K562 (cell line): ENCODE results near the gene SLC12A9. TPM values are rescaled to one million over a fixed set of nuclear protein-coding genes. Genes with fewer than 3 reads are reported as not detected.

Experiments
- BCL6 ChIP-seq: fragments of 250-450 bp; sonication (Bioruptor Pico); IDR thresholded peaks from 2 replicates; pipeline ENCODE4 v1.4.0; 2020
- BRD9 ChIP-seq: fragments of 450-650 bp; IDR thresholded peaks from 2 replicates; pipeline ENCODE4 v1.6.1; 2018; ENCODE audit warnings: low read depth; ENCODE audit not compliant: partially characterized antibody
- CLOCK ChIP-seq: fragments of 250-450 bp; sonication (Bioruptor Pico); IDR thresholded peaks from 2 replicates; pipeline ENCODE4 v1.4.0; 2020; ENCODE audit warnings: mild to moderate bottlenecking, moderate library complexity, borderline replicate concordance
- CUX1 ChIP-seq: fragments of 200-800 bp; sonication (Bioruptor generic); IDR thresholded peaks from 2 replicates; pipeline ENCODE4 v1.6.1; 2016; ENCODE audit warnings: missing genetic modification characterization, missing compliant biosample characterization
- FOS ChIP-seq: IDR thresholded peaks from 3 replicates; pipeline ENCODE4 v1.6.1; 2011; ENCODE audit not compliant: insufficient read length; ENCODE audit errors: extremely low read depth
- FOSL1 ChIP-seq: fragments of 200-800 bp; sonication (Bioruptor generic); conservative IDR thresholded peaks from 2 replicates; pipeline ENCODE4 v1.6.1; 2016; ENCODE audit warnings: missing genetic modification characterization, missing compliant biosample characterization
- GABPB1 ChIP-seq: sonication (generic); formaldehyde crosslinking; IDR thresholded peaks from 2 replicates; pipeline ENCODE4 v1.8.0; 2022; ENCODE audit warnings: mild to moderate bottlenecking, missing genetic modification reagents
- KAT2B ChIP-seq: IDR thresholded peaks from one replicate; pipeline ENCODE4 v1.6.1; 2012; ENCODE audit warnings: low read depth, mild to moderate bottlenecking, control low read depth, inconsistent platforms, low read length, moderate library complexity
- MCM5 ChIP-seq: fragments of 450-650 bp; IDR thresholded peaks from 2 replicates; pipeline ENCODE4 v1.6.1; 2016; ENCODE audit warnings: low read depth
- PURB ChIP-seq: sonication (generic); formaldehyde crosslinking; IDR thresholded peaks from 2 replicates; pipeline ENCODE4 v1.9.0; 2021; ENCODE audit warnings: low read depth, mild to moderate bottlenecking, missing genetic modification reagents
- PYGO2 ChIP-seq: fragments of 450-650 bp; IDR thresholded peaks from 2 replicates; pipeline ENCODE4 v1.6.1; 2016; ENCODE audit warnings: mild to moderate bottlenecking, missing genetic modification characterization, moderate library complexity, missing compliant biosample characterization
- RBFOX2 ChIP-seq: fragments of 200-400 bp; formaldehyde crosslinking; IDR thresholded peaks from 2 replicates; pipeline ENCODE4 v1.6.1; 2017; ENCODE audit warnings: low read depth, mild to moderate bottlenecking, low read length, moderate library complexity
- RFX7 ChIP-seq: fragments of 250-450 bp; sonication (Bioruptor Pico); IDR thresholded peaks from 2 replicates; pipeline ENCODE4 v1.5.1; 2021; ENCODE audit warnings: mild to moderate bottlenecking
- SAP30 ChIP-seq: fragments of 200-600 bp; sonication (generic); IDR thresholded peaks from 2 replicates; pipeline ENCODE4 v1.6.1; 2012; ENCODE audit warnings: borderline replicate concordance, low read depth, mild to moderate bottlenecking, moderate library complexity, low read length, control low read depth, inconsistent platforms; ENCODE audit not compliant: insufficient read depth, poor library complexity, severe bottlenecking
- SLC30A9 ChIP-seq: fragments of 250-450 bp; sonication (Bioruptor Pico); IDR thresholded peaks from 2 replicates; pipeline ENCODE4 v1.8.0; 2022; ENCODE audit warnings: mild to moderate bottlenecking, moderate library complexity
- SREBF2 ChIP-seq: sonication (generic); formaldehyde crosslinking; IDR thresholded peaks from 2 replicates; pipeline ENCODE4 v1.4.0; 2020; ENCODE audit warnings: mild to moderate bottlenecking, missing genetic modification reagents
- ZNF197 ChIP-seq: fragments of 200-800 bp; sonication (Bioruptor generic); IDR thresholded peaks from 2 replicates; pipeline ENCODE4 v1.6.1; 2016; ENCODE audit warnings: low read depth, missing genetic modification characterization, missing compliant biosample characterization
- ZNF232 ChIP-seq: sonication (generic); formaldehyde crosslinking; IDR thresholded peaks from 2 replicates; pipeline ENCODE4 v1.8.0; 2022; ENCODE audit warnings: mild to moderate bottlenecking, missing genetic modification reagents
- polyA plus RNA-seq, 8 experiments: library from polyadenylated mRNA; depleted of rRNA in 4 of 8; stranded (reverse) in 5 of 8; unstranded in 3 of 8; fragments of >200 nt; fragmentation: Nextera tagmentation in 2 of 8; fragmentation: Illumina TruSeq in 1 of 8; extraction: Ambion mirVana in 2 of 8; extraction: Trizol in 1 of 8; gene quantifications; 2 replicates each; pipeline versions ENCODE4 v1.2.1 to v1.2.3, GENCODE V29; 2011 to 2014; ENCODE audit warnings: inconsistent platforms in 1 of 8, missing spikeins in 1 of 8
- total RNA-seq, 7 experiments: library from RNA; depleted of rRNA in 6 of 7; stranded (reverse); fragments of >200 nt in 6 of 7; fragmentation: Illumina TruSeq in 2 of 7; extraction: Trizol in 2 of 7; gene quantifications; 2 replicates each; pipeline versions ENCODE4 v1.2.1 to v1.2.3, GENCODE V29; 2011 to 2021; ENCODE audit warnings: low replicate concordance in 1 of 7

The SLC12A9 gene
- total and polyA plus RNA-seq, 9 of the 15 experiments (the other 6 are each of a cell fraction or from before 2014, with no cell fraction given) = 0.06 to 20.2 (median 10.7) TPM

GRCh38 chr7:100887516-100888290, 35.2 kb downstream of the SLC12A9 start (continued):
- TF ChIP-seq SAP30 = no peak
- TF ChIP-seq ZNF197 (CRISPR knock-in tag) = 0 out of 2 replicates have a peak, but pooled peaks have one; percentile 52
- 0 out of 2 replicates have a peak, but pooled peaks have one; percentile 5 for TF ChIP-seq GABPB1 (CRISPR knock-in tag)
- TF ChIP-seq ZNF232 (CRISPR knock-in tag) = no peak
- TF ChIP-seq MCM5 = no peak
- TF ChIP-seq SREBF2 = no peak
- TF ChIP-seq PURB = no peak
- TF ChIP-seq RFX7 = no peak
- TF ChIP-seq FOSL1 (tag) = no peak
- no peak for TF ChIP-seq CUX1 (CRISPR knock-in tag)
- TF ChIP-seq BRD9 = no peak
- TF ChIP-seq KAT2B = no peak
- no peak for TF ChIP-seq CLOCK (CRISPR knock-in tag)
- no peak for TF ChIP-seq SLC30A9 (CRISPR knock-in tag)
- TF ChIP-seq PYGO2 (tag) = no peak
- no peak for TF ChIP-seq FOS
- TF ChIP-seq RBFOX2 = no peak; the same call in 1 of the 2 replicates
- TF ChIP-seq BCL6 (CRISPR knock-in tag) = no peak
